ENCODE data around the gene ADAM12. TPM values are rescaled to one million over a fixed set of nuclear protein-coding genes. Genes with fewer than 3 reads are reported as not detected.

ADAM12 gene
- total RNA-seq, 2 donors from 2014 or later, result 0.27 to 2.2 TPM

GRCh38 chr10:126235091-126235978, 152.9 kb downstream of the ADAM12 start:
- H3K9me3 ChIP-seq, result no peaks in the 10 kb centered on the region
- no peaks in the 10 kb centered on the region for H3K36me3 ChIP-seq
- no peaks in the 10 kb centered on the region for H3K27me3 ChIP-seq (replicated peaks; ENCODE audit: insufficient read depth)
- H3K4me1 ChIP-seq (ENCODE audit: control insufficient read depth in 1 of 2, low read depth in 2 of 2), result no peaks in the 10 kb centered on the region
- no peak overlapping the region for H3K4me3 ChIP-seq
- no peak for TF ChIP-seq CTCF (IDR thresholded peaks at IDR 0.05)
- DNase-seq (ENCODE audit: low spot score) (no peak), ATAC-seq (ENCODE audit: insufficient number of reproducible peaks, low FRiP score, low read depth) (no peak)
- H3K27ac ChIP-seq, result no peak overlapping the region

GRCh38 chr10:126234630-126235029, 153.6 kb downstream of the ADAM12 start:
- no peak for TF ChIP-seq CTCF (IDR thresholded peaks at IDR 0.05)
- DNase-seq (ENCODE audit: low spot score), result no peak
- no peak for ATAC-seq (ENCODE audit: insufficient number of reproducible peaks, low FRiP score, low read depth)

GRCh38 chr10:126233182-126234148, 154.8 kb downstream of the ADAM12 start:
- no peak for ATAC-seq (ENCODE audit: insufficient number of reproducible peaks, low FRiP score, low read depth)
- Histone ChIP-seq H3K36me3 (no peaks in the 10 kb centered on the region), H3K27ac (no peak overlapping the region), H3K4me3 (no peak overlapping the region), H3K4me1 (ENCODE audit: control insufficient read depth in 1 of 2, low read depth in 2 of 2) (no peaks in the 10 kb centered on the region), H3K27me3 (replicated peaks; ENCODE audit: insufficient read depth) (no peaks in the 10 kb centered on the region), H3K9me3 (no peaks in the 10 kb centered on the region)
- no peak for DNase-seq (ENCODE audit: low spot score)
- no peak for TF ChIP-seq CTCF (IDR thresholded peaks at IDR 0.05)

More at GRCh38 chr10:126234630-126235029, 153.6 kb downstream of the ADAM12 start:
- Histone ChIP-seq H3K27me3 (replicated peaks; ENCODE audit: insufficient read depth) (no peaks in the 10 kb centered on the region), H3K27ac (no peak overlapping the region), H3K9me3 (no peaks in the 10 kb centered on the region), H3K4me1 (ENCODE audit: control insufficient read depth in 1 of 2, low read depth in 2 of 2) (no peaks in the 10 kb centered on the region), H3K4me3 (no peak overlapping the region), H3K36me3 (no peaks in the 10 kb centered on the region)

- H3K27ac ChIP-seq, result no peak overlapping the region
- H3K36me3 ChIP-seq, result no peaks in the 10 kb centered on the region
- no peak for ATAC-seq (ENCODE audit: insufficient number of reproducible peaks, low FRiP score, low read depth)
Observed at GRCh38 chr10:126230587-126230986, 157.7 kb downstream of the ADAM12 start.

More at GRCh38 chr10:126230587-126230986, 157.7 kb downstream of the ADAM12 start:
- no peak for TF ChIP-seq CTCF (IDR thresholded peaks at IDR 0.05)
- no peaks in the 10 kb centered on the region for H3K4me1 ChIP-seq (ENCODE audit: control insufficient read depth in 1 of 2, low read depth in 2 of 2)
- H3K9me3 ChIP-seq, result no peaks in the 10 kb centered on the region
- H3K4me3 ChIP-seq, result no peak overlapping the region
- no peak for DNase-seq (ENCODE audit: low spot score)
- H3K27me3 ChIP-seq (replicated peaks; ENCODE audit: insufficient read depth), result no peaks in the 10 kb centered on the region
